DLD1 (cell line): Measurements from ENCODE around the gene PLLP.

ENCODE experiments used
- in situ Hi-C: cut with HindIII; loops from 2 replicates; pipeline ENCODE4 v1.10.0; 2017; ENCODE audit warnings: low sequenced_read_pairs

The PLLP gene

GRCh38 chr16:57303021-57303909 is 18.8 kb upstream of the PLLP start:
- in situ Hi-C loops: no loop called here

GRCh38 chr16:57301126-57301817 is 16.8 kb upstream of the PLLP start:
- in situ Hi-C loops: no loop called here

GRCh38 chr16:57300387-57301125 is 16.1 kb upstream of the PLLP start:
- in situ Hi-C loops: no loop called here

- in situ Hi-C loops: loop anchor here (10.0 kb wide), 1 partner anchor 95 kb away; no protein-coding TSS in a partner anchor
These were observed 15.4 kb upstream of the PLLP start for GRCh38 chr16:57299719-57300386.

GRCh38 chr16:57299009-57299718 is 14.7 kb upstream of the PLLP start:
- in situ Hi-C loops: loop anchor here (10.0 kb wide), 1 partner anchor 96 kb away; no protein-coding TSS in a partner anchor

GRCh38 chr16:57297856-57298255 is 13.4 kb upstream of the PLLP start:
- in situ Hi-C loops: loop anchor here (10.0 kb wide), 1 partner anchor 97 kb away; no protein-coding TSS in a partner anchor

GRCh38 chr16:57289391-57290257 is 5.2 kb upstream of the PLLP start:
- in situ Hi-C loops: loop anchor here (10.0 kb wide), 1 partner anchor 105 kb away; no protein-coding TSS in a partner anchor

GRCh38 chr16:57285379-57285778 is 907 bp upstream of the PLLP start:
- in situ Hi-C loops: no loop called here

- in situ Hi-C loops: no loop called here
These were observed 486 bp upstream of the PLLP start for GRCh38 chr16:57284952-57285363.

- in situ Hi-C loops: no loop called here
These were observed 588 bp downstream of the PLLP start for GRCh38 chr16:57283959-57284208.

GRCh38 chr16:57283214-57283958 is 1.1 kb downstream of the PLLP start:
- in situ Hi-C loops: no loop called here

GRCh38 chr16:57282510-57283213 is 1.8 kb downstream of the PLLP start:
- in situ Hi-C loops: no loop called here

- in situ Hi-C loops: no loop called here
These were observed 2.7 kb downstream of the PLLP start for GRCh38 chr16:57281791-57282190.

GRCh38 chr16:57279780-57280638 is 4.5 kb downstream of the PLLP start:
- in situ Hi-C loops: no loop called here

GRCh38 chr16:57278494-57278893 is 6.0 kb downstream of the PLLP start:
- in situ Hi-C loops: no loop called here

- in situ Hi-C loops: no loop called here
These were observed 6.9 kb downstream of the PLLP start for GRCh38 chr16:57277586-57277985.

GRCh38 chr16:57276596-57276995 is 7.9 kb downstream of the PLLP start:
- in situ Hi-C loops: no loop called here
